HepG2 (cell line): ENCODE results near the gene RAB34. TPM values are rescaled to one million over a fixed set of nuclear protein-coding genes. Genes with fewer than 3 reads are reported as not detected.

ENCODE experiments used
- BATF2 ChIP-seq: sonication (generic); formaldehyde crosslinking; IDR thresholded peaks from 2 replicates; pipeline ENCODE4 v1.8.0; 2022; ENCODE audit warnings: mild to moderate bottlenecking, missing genetic modification reagents, moderate library complexity
- BCL6 ChIP-seq: IDR thresholded peaks from 2 replicates; pipeline ENCODE4 v1.6.1; 2016; ENCODE audit warnings: missing genetic modification reagents, missing compliant biosample characterization
- CAMTA2 ChIP-seq: sonication (generic); formaldehyde crosslinking; IDR thresholded peaks from 2 replicates; pipeline ENCODE4 v1.4.0; 2020; ENCODE audit warnings: mild to moderate bottlenecking, missing genetic modification reagents, borderline replicate concordance
- ELF4 ChIP-seq: sonication (generic); formaldehyde crosslinking; IDR thresholded peaks from 2 replicates; pipeline ENCODE4 v1.5.0; 2020; ENCODE audit warnings: missing genetic modification reagents, mild to moderate bottlenecking, moderate library complexity, borderline replicate concordance
- GFI1 ChIP-seq: sonication (generic); formaldehyde crosslinking; IDR thresholded peaks from 2 replicates; pipeline ENCODE4 v1.5.0; 2020; ENCODE audit warnings: missing genetic modification reagents, mild to moderate bottlenecking, borderline replicate concordance
- GMEB1 ChIP-seq: sonication (generic); formaldehyde crosslinking; IDR thresholded peaks from 2 replicates; pipeline ENCODE4 v1.5.1; 2020; ENCODE audit warnings: missing genetic modification reagents, mild to moderate bottlenecking, borderline replicate concordance
- KLF11 ChIP-seq: IDR thresholded peaks from 2 replicates; pipeline ENCODE4 v1.6.1; 2016; ENCODE audit warnings: missing compliant biosample characterization
- MIER3 ChIP-seq: IDR thresholded peaks from 2 replicates; pipeline ENCODE4 v1.6.1; 2016; ENCODE audit warnings: missing compliant biosample characterization, borderline replicate concordance
- MYNN ChIP-seq: sonication (generic); formaldehyde crosslinking; IDR thresholded peaks from 2 replicates; pipeline ENCODE4 v1.4.0; 2020; ENCODE audit warnings: mild to moderate bottlenecking, low read depth, missing genetic modification reagents
- PAF1 ChIP-seq: IDR thresholded peaks from 2 replicates; pipeline ENCODE4 v1.6.1; 2016; ENCODE audit warnings: missing genetic modification reagents, missing compliant biosample characterization
- PAX8 ChIP-seq: sonication (generic); formaldehyde crosslinking; IDR thresholded peaks from 2 replicates; pipeline ENCODE4 v1.8.0; 2022; ENCODE audit warnings: mild to moderate bottlenecking, missing genetic modification reagents, borderline replicate concordance
- POLR2AphosphoS5 ChIP-seq: IDR thresholded peaks from 2 replicates; pipeline ENCODE4 v1.6.1; 2012; ENCODE audit warnings: low read depth, low read length
- SRSF4 ChIP-seq: fragments of 200-400 bp; formaldehyde crosslinking; IDR thresholded peaks from one replicate; pipeline ENCODE4 v1.6.1; 2018; ENCODE audit warnings: mild to moderate bottlenecking, low read depth, low read length, moderate library complexity; ENCODE audit not compliant: poor library complexity, severe bottlenecking
- ZBTB7A ChIP-seq: sonication (generic); formaldehyde crosslinking; IDR thresholded peaks from 2 replicates; pipeline ENCODE4 v1.8.0; 2022; ENCODE audit warnings: mild to moderate bottlenecking, missing genetic modification reagents
- ZNF24 ChIP-seq: fragments of 450-650 bp; IDR thresholded peaks from 2 replicates; pipeline ENCODE4 v1.6.1; 2017; ENCODE audit warnings: antibody characterized with exemption, mild to moderate bottlenecking
- ZNF318 ChIP-seq: sonication (generic); formaldehyde crosslinking; IDR thresholded peaks from 2 replicates; pipeline ENCODE4 v1.4.0; 2020; ENCODE audit warnings: mild to moderate bottlenecking, missing genetic modification reagents
- ZNF335 ChIP-seq: sonication (generic); formaldehyde crosslinking; IDR thresholded peaks from 2 replicates; pipeline ENCODE4 v1.4.0; 2020; ENCODE audit warnings: missing genetic modification reagents
- ZNF441 ChIP-seq: sonication (generic); formaldehyde crosslinking; IDR thresholded peaks from 2 replicates; pipeline ENCODE4 v1.7.0; 2021; ENCODE audit warnings: missing genetic modification reagents, borderline replicate concordance
- ZSCAN25 ChIP-seq: sonication (generic); formaldehyde crosslinking; IDR thresholded peaks from 2 replicates; pipeline ENCODE4 v1.8.0; 2022; ENCODE audit warnings: mild to moderate bottlenecking, missing genetic modification reagents
- polyA plus RNA-seq, 8 experiments: library from polyadenylated mRNA; depleted of rRNA in 3 of 8; stranded (reverse) in 7 of 8; unstranded in 1 of 8; fragments of >200 nt; fragmentation: Illumina TruSeq in 4 of 8; extraction: Trizol in 4 of 8; gene quantifications; 2 replicates each; pipeline versions ENCODE4 v1.2.1 to v1.2.3, GENCODE V29; 2011 to 2016; ENCODE audit warnings: low read depth in 4 of 8, missing spikeins in 1 of 8, mixed read lengths in 1 of 8; ENCODE audit not compliant: insufficient read depth in 1 of 8
- total RNA-seq, 5 experiments: library from RNA; depleted of rRNA; stranded (reverse); fragments of >200 nt; fragmentation: Illumina TruSeq; extraction: Trizol; gene quantifications; 2 replicates each; pipeline ENCODE4 v1.2.3, GENCODE V29; 2016; ENCODE audit warnings: low read depth in 1 of 5

The RAB34 gene
- total and polyA plus RNA-seq, 2 of the 13 experiments (the other 11 are each of a cell fraction or from before 2014, with no cell fraction given) = 0.49 TPM; not detected in 1

GRCh38 chr17:28726627-28727491, 9.2 kb upstream of the RAB34 start (continued):
- TF ChIP-seq MIER3 (CRISPR knock-in tag) = peak; percentile 9; the same call in 1 of the 2 replicates
- TF ChIP-seq GFI1 (CRISPR knock-in tag) = no peak
- peak; percentile 66 for TF ChIP-seq BCL6
- TF ChIP-seq SRSF4 = no peak
- no peak for TF ChIP-seq CAMTA2 (CRISPR knock-in tag)
- TF ChIP-seq ZNF24 = no peak
- no peak for TF ChIP-seq KLF11
- no peak for TF ChIP-seq ELF4 (CRISPR knock-in tag)
- no peak for TF ChIP-seq ZBTB7A (CRISPR knock-in tag)
- TF ChIP-seq ZNF441 (CRISPR knock-in tag) = peak; percentile 30; the same call in 1 of the 2 replicates
- peak; percentile 59; the same call in 1 of the 2 replicates for TF ChIP-seq GMEB1 (CRISPR knock-in tag)
- 0 out of 2 replicates have a peak, but pooled peaks have one; percentile 50 for TF ChIP-seq ZNF318
- TF ChIP-seq MYNN = peak; percentile 98
- TF ChIP-seq ZNF335 = peak; percentile 48; the same call in 1 of the 2 replicates
- TF ChIP-seq POLR2AphosphoS5 = peak; percentile 85
- no peak for TF ChIP-seq BATF2
- TF ChIP-seq PAF1 (CRISPR knock-in tag) = no peak
- TF ChIP-seq ZSCAN25 = peak; percentile 49; the same call in 1 of the 2 replicates
- no peak for TF ChIP-seq PAX8 (CRISPR knock-in tag)
